Caco-2 (cell line): ENCODE results near the gene USP34. TPM values are rescaled to one million over a fixed set of nuclear protein-coding genes. Genes with fewer than 3 reads are reported as not detected.

Experiments
- BruUV-seq: library from RNA; stranded (reverse); fragments of 400-500 nt; replicated peaks from 2 replicates; lab custom pipeline; 2021; lab: Mats Ljungman, UMichigan
- CTCF ChIA-PET: fragments of 300-600 bp; sonication (Branson Sonifier 250); formaldehyde crosslinking; loops from one replicate; lab custom pipeline; 2022; ENCODE audit warnings: antibody characterized with exemption; lab: Charles Lee
- POLR2A ChIA-PET: fragments of 300-600 bp; sonication (Branson Sonifier 250); formaldehyde crosslinking; loops from one replicate; lab custom pipeline; 2022; ENCODE audit warnings: antibody characterized with exemption; lab: Charles Lee
- DNase-seq, 2 experiments: peaks; one replicate each; pipeline versions ENCODE4 v3.0.0 to v3.0.0-alpha.2; 2020 to 2022
- H3K27me3 ChIP-seq: replicated peaks from 2 replicates; pipeline ENCODE4 v1.6.0; 2011; ENCODE audit warnings: low read length; ENCODE audit not compliant: control insufficient read depth, insufficient read depth
- H3K36me3 ChIP-seq: 2 replicates; pipeline ENCODE4 v1.5.1; 2011; ENCODE audit warnings: low read length; ENCODE audit not compliant: control insufficient read depth, insufficient read depth
- H3K4me1 ChIP-seq: fragments of 250-450 bp; sonication (Bioruptor Pico); 2 replicates; pipeline ENCODE4 v1.5.1; 2020; ENCODE audit warnings: mild to moderate bottlenecking
- H3K4me3 ChIP-seq: 2 replicates; pipeline ENCODE4 v1.5.1; 2011; ENCODE audit warnings: low read depth, mild to moderate bottlenecking, control low read depth, low read length
- H3K9me3 ChIP-seq: fragments of 250-450 bp; sonication (Bioruptor Pico); 2 replicates; pipeline ENCODE4 v1.5.1; 2020; ENCODE audit warnings: mild to moderate bottlenecking, moderate library complexity
- H3K27ac Mint-ChIP-seq: one replicate; pipeline ENCODE4 v1.8.0; 2022; ENCODE audit warnings: mixed read lengths; ENCODE audit not compliant: unreplicated experiment
- H3K27me3 Mint-ChIP-seq: one replicate; pipeline ENCODE4 v1.8.0; 2022; ENCODE audit warnings: mixed read lengths; ENCODE audit not compliant: insufficient read depth, unreplicated experiment
- H3K36me3 Mint-ChIP-seq: one replicate; pipeline ENCODE4 v1.8.0; 2022; ENCODE audit warnings: mild to moderate bottlenecking, mixed read lengths; ENCODE audit not compliant: insufficient read depth, unreplicated experiment
- H3K4me1 Mint-ChIP-seq: one replicate; pipeline ENCODE4 v1.8.0; 2022; ENCODE audit warnings: low read depth, mixed read lengths; ENCODE audit not compliant: unreplicated experiment
- H3K4me3 Mint-ChIP-seq: one replicate; pipeline ENCODE4 v1.8.0; 2022; ENCODE audit warnings: mild to moderate bottlenecking, moderate library complexity, mixed read lengths; ENCODE audit not compliant: unreplicated experiment
- H3K9me3 Mint-ChIP-seq: one replicate; pipeline ENCODE4 v1.8.0; 2022; ENCODE audit warnings: mixed read lengths; ENCODE audit not compliant: unreplicated experiment
- intact Hi-C: fragments of 100-400 bp; cut with micrococcal nuclease; formaldehyde crosslinking; loops from one replicate; pipeline ENCODE4 v1.10.0; 2022; ENCODE audit not compliant: unreplicated experiment
- total RNA-seq: library from RNA; stranded (reverse); gene quantifications from 2 replicates; pipeline ENCODE4 v1.2.3, GENCODE V29; 2022
- TF ChIP-seq, protein P1 (sequence below), 2 experiments: fragments of 200-600 bp in 1 of 2; IDR thresholded peaks; 1 replicate in 1 of 2; 2 replicates in 1 of 2; pipeline versions ENCODE4 v1.5.1 to v1.8.0; 2011 to 2022; ENCODE audit warnings: antibody characterized with exemption in 1 of 2, control low read depth in 1 of 2, inconsistent platforms in 1 of 2, low read depth in 1 of 2, low read length in 1 of 2, mild to moderate bottlenecking in 1 of 2, moderate library complexity in 1 of 2; ENCODE audit not compliant: insufficient read depth in 1 of 2, severe bottlenecking in 1 of 2, unreplicated experiment in 1 of 2

Gene USP34
- total RNA-seq, 1 experiment from 2014 or later: 100 TPM

DNA sequence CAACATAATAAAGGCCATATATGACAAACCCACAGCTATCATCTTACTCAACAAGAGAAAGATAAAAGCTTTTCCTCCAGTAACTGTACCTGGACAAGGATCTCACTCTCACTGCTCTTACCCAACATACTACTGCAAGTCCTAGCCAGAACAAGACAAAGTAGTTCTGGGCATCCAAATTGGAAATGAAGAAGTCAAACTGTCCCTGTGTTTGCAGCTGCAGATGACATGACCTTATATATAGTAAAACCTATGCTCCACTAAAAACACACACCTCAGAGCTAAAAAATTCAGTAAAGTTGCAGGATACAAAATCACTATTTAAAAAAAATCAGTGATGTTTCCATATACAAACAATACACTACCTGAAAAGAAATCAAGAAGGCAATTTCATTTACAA, 32.2 kb downstream of the USP34 start:
- H3K36me3 ChIP-seq: peaks cover 2% of the 10 kb centered on the region; the same call in 1 of the 2 replicates
- ChIA-PET POLR2A (no interaction called here), CTCF (no interaction called here)
- no peaks in the 10 kb centered on the region; the same call in 1 of the 2 replicates for H3K27me3 ChIP-seq
- H3K4me3 Mint-ChIP-seq: no peak overlapping the region
- no peak overlapping the region for H3K27ac Mint-ChIP-seq
- H3K4me1 Mint-ChIP-seq: peaks cover 46% of the 10 kb centered on the region
- BruUV-seq: no TSS peak
- H3K36me3 Mint-ChIP-seq: peaks cover 18% of the 10 kb centered on the region
- H3K9me3 ChIP-seq: no peaks in the 10 kb centered on the region
- H3K9me3 Mint-ChIP-seq: no peaks in the 10 kb centered on the region
- intact Hi-C loops: no loop called here
- peaks cover 12% of the 10 kb centered on the region for H3K4me1 ChIP-seq
- H3K27me3 Mint-ChIP-seq: no peaks in the 10 kb centered on the region
- H3K4me3 ChIP-seq: no peak overlapping the region
- TF ChIP-seq, protein P1, sequence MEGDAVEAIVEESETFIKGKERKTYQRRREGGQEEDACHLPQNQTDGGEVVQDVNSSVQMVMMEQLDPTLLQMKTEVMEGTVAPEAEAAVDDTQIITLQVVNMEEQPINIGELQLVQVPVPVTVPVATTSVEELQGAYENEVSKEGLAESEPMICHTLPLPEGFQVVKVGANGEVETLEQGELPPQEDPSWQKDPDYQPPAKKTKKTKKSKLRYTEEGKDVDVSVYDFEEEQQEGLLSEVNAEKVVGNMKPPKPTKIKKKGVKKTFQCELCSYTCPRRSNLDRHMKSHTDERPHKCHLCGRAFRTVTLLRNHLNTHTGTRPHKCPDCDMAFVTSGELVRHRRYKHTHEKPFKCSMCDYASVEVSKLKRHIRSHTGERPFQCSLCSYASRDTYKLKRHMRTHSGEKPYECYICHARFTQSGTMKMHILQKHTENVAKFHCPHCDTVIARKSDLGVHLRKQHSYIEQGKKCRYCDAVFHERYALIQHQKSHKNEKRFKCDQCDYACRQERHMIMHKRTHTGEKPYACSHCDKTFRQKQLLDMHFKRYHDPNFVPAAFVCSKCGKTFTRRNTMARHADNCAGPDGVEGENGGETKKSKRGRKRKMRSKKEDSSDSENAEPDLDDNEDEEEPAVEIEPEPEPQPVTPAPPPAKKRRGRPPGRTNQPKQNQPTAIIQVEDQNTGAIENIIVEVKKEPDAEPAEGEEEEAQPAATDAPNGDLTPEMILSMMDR (IDR thresholded peaks at IDR 0.05; ENCODE audit: insufficient read depth in 1 of 2, low read depth in 1 of 2, low read length in 1 of 2, severe bottlenecking in 1 of 2, unreplicated experiment in 1 of 2): no peak
- DNase-seq: no peak

DNA sequence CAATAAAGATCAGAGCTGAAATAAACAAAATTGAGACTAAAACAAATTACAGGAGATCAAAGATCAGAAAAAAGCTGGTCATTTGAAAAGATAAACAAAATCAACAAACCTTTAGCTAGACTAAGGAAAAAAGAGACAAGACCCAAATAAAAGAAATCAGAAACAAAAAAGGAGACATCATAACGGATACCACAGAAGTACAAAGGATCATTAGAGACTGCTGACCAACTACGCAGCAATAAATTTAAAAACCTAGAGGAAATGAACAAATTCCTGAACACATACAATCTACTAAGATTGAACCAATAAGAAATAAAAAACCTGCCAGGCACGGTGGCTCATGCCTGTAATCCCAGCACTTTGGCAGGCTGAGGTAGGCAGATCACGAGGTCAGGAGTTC, 33.7 kb downstream of the USP34 start:
- no TSS peak for BruUV-seq
- Mint-ChIP-seq H3K4me3 (no peak overlapping the region), H3K9me3 (no peaks in the 10 kb centered on the region), H3K27me3 (no peaks in the 10 kb centered on the region), H3K4me1 (peaks cover 46% of the 10 kb centered on the region), H3K36me3 (peaks cover 12% of the 10 kb centered on the region), H3K27ac (no peak overlapping the region)
- Histone ChIP-seq H3K27me3 (no peaks in the 10 kb centered on the region; the same call in 1 of the 2 replicates), H3K36me3 (peaks cover 2% of the 10 kb centered on the region; the same call in 1 of the 2 replicates), H3K4me3 (no peak overlapping the region), H3K4me1 (peaks cover 24% of the 10 kb centered on the region), H3K9me3 (no peaks in the 10 kb centered on the region)
- POLR2A ChIA-PET: no interaction called here
- no peak for DNase-seq
- CTCF ChIA-PET: no interaction called here
- intact Hi-C loops: no loop called here
- TF ChIP-seq, protein P1 (IDR thresholded peaks at IDR 0.05; ENCODE audit: insufficient read depth in 1 of 2, low read depth in 1 of 2, low read length in 1 of 2, severe bottlenecking in 1 of 2, unreplicated experiment in 1 of 2): no peak

DNA sequence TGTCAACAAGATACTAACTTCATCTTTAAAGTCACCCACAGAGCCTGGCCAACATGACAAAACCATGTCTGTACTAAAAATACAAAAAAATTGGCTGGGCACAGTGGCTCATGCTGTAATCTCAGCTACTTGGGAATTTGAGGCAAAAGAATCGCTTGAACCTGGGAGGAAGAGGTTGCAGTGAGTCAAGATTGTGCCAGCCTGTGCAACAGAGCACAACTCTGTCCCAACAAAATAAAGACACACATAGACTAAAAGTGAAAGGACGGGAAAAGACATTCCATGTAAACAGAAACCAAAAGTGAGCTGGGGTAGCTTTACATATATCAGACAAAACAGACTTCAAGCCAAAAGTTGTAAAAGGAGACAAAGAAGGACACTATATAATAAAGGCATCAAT, 34.8 kb downstream of the USP34 start:
- CTCF ChIA-PET: no interaction called here

More for the DNA sequence above, 34.8 kb downstream of the USP34 start:
- intact Hi-C loops: no loop called here
- Histone ChIP-seq H3K27me3 (no peaks in the 10 kb centered on the region; the same call in 1 of the 2 replicates), H3K9me3 (no peaks in the 10 kb centered on the region), H3K36me3 (peaks cover 2% of the 10 kb centered on the region; the same call in 1 of the 2 replicates), H3K4me3 (no peak overlapping the region), H3K4me1 (peaks cover 31% of the 10 kb centered on the region)
- H3K4me3 Mint-ChIP-seq: no peak overlapping the region
- peaks cover 40% of the 10 kb centered on the region for H3K4me1 Mint-ChIP-seq
- peaks cover 7% of the 10 kb centered on the region for H3K36me3 Mint-ChIP-seq
- TF ChIP-seq, protein P1 (IDR thresholded peaks at IDR 0.05; ENCODE audit: insufficient read depth in 1 of 2, low read depth in 1 of 2, low read length in 1 of 2, severe bottlenecking in 1 of 2, unreplicated experiment in 1 of 2): no peak
- no peak overlapping the region for H3K27ac Mint-ChIP-seq
- no peaks in the 10 kb centered on the region for H3K27me3 Mint-ChIP-seq
- H3K9me3 Mint-ChIP-seq: no peaks in the 10 kb centered on the region
- BruUV-seq: no TSS peak
- POLR2A ChIA-PET: no interaction called here
- no peak for DNase-seq
